Muscle of back (tissue), 11 donors: Measurements from ENCODE around the gene B3GNT3. TPM values are rescaled to one million over a fixed set of nuclear protein-coding genes. Genes with fewer than 3 reads are reported as not detected.

Experiments
- DNase-seq, 3 donors: peaks; one replicate each; pipeline versions ENCODE4 v3.0.0 to v3.0.0-alpha.2; 2013
- polyA plus RNA-seq, 10 donors: library from polyadenylated mRNA; unstranded; fragments of 120-200 nt; gene quantifications; one replicate each; pipeline ENCODE4 v1.2.1, GENCODE V29; 2013; ENCODE audit not compliant: insufficient read length in 10 of 10

B3GNT3 gene
- polyA plus RNA-seq, 10 donors, result 0.05 to 0.71 (median 0.15) TPM; not detected in 6

GRCh38 chr19:17859533-17860330 is 64.8 kb downstream of the B3GNT3 start, which contains the start of gene RPL18A:
Gene RPL18A (plus strand): TSS chr19:17859910. CDS start chr19:17859957, 47 bp downstream.
- peak; percentile 99 to 100 (median 100) for DNase-seq

- no peak for DNase-seq
These were observed 65.5 kb downstream of the B3GNT3 start for GRCh38 chr19:17860331-17860992.

- DNase-seq, result no peak
These were observed 66.0 kb downstream of the B3GNT3 start for GRCh38 chr19:17860993-17861360.

GRCh38 chr19:17861542-17862402 is 66.8 kb downstream of the B3GNT3 start:
- no peak for DNase-seq

- no peak for DNase-seq
These were observed 68.0 kb downstream of the B3GNT3 start for GRCh38 chr19:17862711-17863519.

Other genes with a start within 250 kb of the B3GNT3 start
- gene COLGALT1, start 239.5 kb upstream of the B3GNT3 start, polyA plus RNA-seq, result 10 to 100 TPM; 62.1 to 87.0 (median 68.6) TPM
- under 1 TPM; 0.04 to 0.36 (median 0.15) TPM for gene UNC13A, start 106.8 kb upstream of the B3GNT3 start, polyA plus RNA-seq
- 10 to 100 TPM; 17.3 to 38.1 (median 29.0) TPM for gene MAP1S, start 75.7 kb upstream of the B3GNT3 start, polyA plus RNA-seq
- gene FCHO1, start 43.7 kb upstream of the B3GNT3 start, polyA plus RNA-seq, result 1 to 10 TPM in 3 of 10 donors, under 1 TPM in 7; 0.29 to 1.7 (median 0.80) TPM
- gene INSL3, start 26.4 kb downstream of the B3GNT3 start, polyA plus RNA-seq, result under 1 TPM in 2 of 10 donors, not detected in 8; 0.16 to 0.24 TPM
- gene JAK3, start 52.8 kb downstream of the B3GNT3 start, polyA plus RNA-seq, result 1 to 10 TPM; 1.1 to 5.9 (median 2.1) TPM
- gene RPL18A, start 64.8 kb downstream of the B3GNT3 start, polyA plus RNA-seq, result 1,000 to 10,000 TPM; 1,678 to 3,130 (median 2,192) TPM
- gene SLC5A5, start 76.8 kb downstream of the B3GNT3 start, polyA plus RNA-seq, result under 1 TPM in 4 of 10 donors, not detected in 6; 0.06 to 0.11 (median 0.10) TPM
- gene CCDC124, start 137.9 kb downstream of the B3GNT3 start, polyA plus RNA-seq, result 10 to 100 TPM; 39.1 to 76.0 (median 46.1) TPM
- 1 to 10 TPM in 6 of 10 donors, under 1 TPM in 4; 0.43 to 3.4 (median 1.3) TPM for gene KCNN1, start 172.0 kb downstream of the B3GNT3 start, polyA plus RNA-seq
- gene ARRDC2, start 213.0 kb downstream of the B3GNT3 start, polyA plus RNA-seq, result 1 to 10 TPM; 3.6 to 5.9 (median 4.7) TPM